B cell (primary cell): Measurements from ENCODE around the gene PGM5. TPM values are rescaled to one million over a fixed set of nuclear protein-coding genes. Genes with fewer than 3 reads are reported as not detected.

Source experiments
- ATAC-seq: fragments of 200-7000 bp; cut with Tn5 transposase; one replicate; pipeline ENCODE4 v1.10.0; 2021; ENCODE audit warnings: low read depth, mild to moderate bottlenecking, moderate number of reproducible peaks, moderate library complexity
- CTCF ChIA-PET: fragments of 350-600 bp; sonication (Branson Sonifier 250); formaldehyde crosslinking; loops from one replicate; lab custom pipeline; 2021; ENCODE audit warnings: antibody characterized with exemption, inconsistent platforms; lab: Charles Lee
- POLR2A ChIA-PET: fragments of 350-600 bp; sonication (Branson Sonifier 250); formaldehyde crosslinking; loops from one replicate; lab custom pipeline; 2021; ENCODE audit warnings: antibody characterized with exemption; lab: Charles Lee
- DNase-seq: peaks from one replicate; pipeline ENCODE4 v3.0.0; 2013
- H2AFZ ChIP-seq: 2 replicates; pipeline ENCODE4 v1.6.1; 2012; ENCODE audit warnings: mild to moderate bottlenecking, low read depth, low read length; ENCODE audit not compliant: insufficient read depth, poor library complexity, severe bottlenecking
- H3K27ac ChIP-seq, 2 donors: 1 replicate in 1 of 2; 2 replicates in 1 of 2; pipeline ENCODE4 v1.5.1; 2012 to 2013; ENCODE audit warnings: low read length in 2 of 2, mild to moderate bottlenecking in 2 of 2, moderate library complexity in 1 of 2
- H3K27me3 ChIP-seq, 4 experiments: fragments of 200-600 bp in 1 of 4; sonication (generic) in 1 of 4; replicated peaks in 1 of 4; 1 replicate in 2 of 4; 2 replicates in 2 of 4; pipeline versions ENCODE4 v1.6.1 to v1.7.0; 2013 to 2016; ENCODE audit warnings: low read length in 3 of 4, mild to moderate bottlenecking in 2 of 4, mixed read lengths in 1 of 4, moderate library complexity in 1 of 4; ENCODE audit not compliant: insufficient read depth in 4 of 4, control insufficient read depth in 3 of 4; ENCODE audit errors: control extremely low read depth in 1 of 4
- H3K36me3 ChIP-seq, 2 experiments: replicated peaks in 1 of 2; 1 replicate in 1 of 2; 2 replicates in 1 of 2; pipeline versions ENCODE4 v1.6.1 to v1.7.1; 2013; ENCODE audit warnings: low read length in 1 of 2; ENCODE audit not compliant: insufficient read depth in 2 of 2, control insufficient read depth in 1 of 2; ENCODE audit errors: control extremely low read depth in 1 of 2, extremely low read depth in 1 of 2
- H3K4me1 ChIP-seq, 2 donors: fragments of 200-600 bp in 1 of 2; sonication (generic) in 1 of 2; 1 replicate in 1 of 2; 2 replicates in 1 of 2; pipeline versions ENCODE4 v1.5.1 to v1.6.1; 2013 to 2017; ENCODE audit warnings: low read length in 2 of 2; ENCODE audit not compliant: control insufficient read depth in 2 of 2, insufficient read depth in 2 of 2
- H3K4me2 ChIP-seq: replicated peaks from 2 replicates; pipeline ENCODE3; 2012; ENCODE audit warnings: mild to moderate bottlenecking, low read depth, low read length; ENCODE audit not compliant: poor library complexity, severe bottlenecking
- H3K4me3 ChIP-seq, 5 experiments: fragments of 200-600 bp in 1 of 5; sonication (generic) in 1 of 5; 1 replicate in 3 of 5; 2 replicates in 2 of 5; pipeline versions ENCODE4 v1.5.1 to v1.7.0; 2011 to 2016; ENCODE audit warnings: low read length in 4 of 5, mild to moderate bottlenecking in 4 of 5, low read depth in 2 of 5, control low read depth in 1 of 5, moderate library complexity in 1 of 5; ENCODE audit not compliant: insufficient read depth in 1 of 5; ENCODE audit errors: control extremely low read depth in 1 of 5, extremely low read depth in 1 of 5
- H3K79me2 ChIP-seq: fragments of 200-600 bp; sonication (generic); one replicate; pipeline ENCODE4 v1.6.0; 2016; ENCODE audit warnings: low read length; ENCODE audit not compliant: control insufficient read depth, insufficient read depth
- H3K9ac ChIP-seq: fragments of 200-600 bp; sonication (generic); 2 replicates; pipeline ENCODE4 v1.6.1; 2017; ENCODE audit warnings: mild to moderate bottlenecking, low read length, moderate library complexity
- H3K9me3 ChIP-seq, 3 donors: one replicate each; pipeline versions ENCODE4 v1.6.1 to v1.7.1; 2013; ENCODE audit warnings: low read length in 2 of 3; ENCODE audit not compliant: control insufficient read depth in 2 of 3, insufficient read depth in 1 of 3; ENCODE audit errors: control extremely low read depth in 1 of 3
- H4K20me1 ChIP-seq: 2 replicates; pipeline ENCODE4 v1.6.0; 2012; ENCODE audit warnings: mild to moderate bottlenecking, low read length; ENCODE audit not compliant: insufficient read depth, control insufficient read depth, poor library complexity, severe bottlenecking
- H3K27ac Mint-ChIP-seq: one replicate; pipeline ENCODE4 v1.8.0; 2021; ENCODE audit warnings: mixed read lengths
- H3K27me3 Mint-ChIP-seq: one replicate; pipeline ENCODE4 v1.8.0; 2021; ENCODE audit warnings: mixed read lengths
- H3K4me1 Mint-ChIP-seq: one replicate; pipeline ENCODE4 v1.8.0; 2021; ENCODE audit warnings: mixed read lengths
- H3K4me3 Mint-ChIP-seq: one replicate; pipeline ENCODE4 v1.8.0; 2021; ENCODE audit warnings: mixed read lengths
- H3K9me3 Mint-ChIP-seq: one replicate; pipeline ENCODE4 v1.8.0; 2022; ENCODE audit warnings: mixed read lengths; ENCODE audit not compliant: insufficient read depth
- CTCF ChIP-seq: fragments of 200-600 bp; IDR thresholded peaks from one replicate; pipeline ENCODE4 v1.8.0; 2022; ENCODE audit warnings: antibody characterized with exemption, mild to moderate bottlenecking
- EZH2 ChIP-seq: IDR thresholded peaks from 2 replicates; pipeline ENCODE4 v1.6.1; 2012; ENCODE audit warnings: borderline replicate concordance, low read depth, mild to moderate bottlenecking, moderate library complexity, low read length; ENCODE audit not compliant: insufficient read depth, poor library complexity, severe bottlenecking
- WGBS: methylation state at CpG from one replicate; pipeline ENCODE4 v1.1.5; 2013; ENCODE audit warnings: missing lambda C conversion rate; ENCODE audit not compliant: insufficient coverage; 5-methylcytosine and 5-hydroxymethylcytosine counted together
- intact Hi-C: fragments of 100-400 bp; cut with micrococcal nuclease; formaldehyde crosslinking; loops from one replicate; pipeline ENCODE4 v1.10.0; 2022
- polyA plus RNA-seq: library from polyadenylated mRNA; depleted of rRNA; stranded (reverse); fragments of >200 nt; gene quantifications from 2 replicates; pipeline ENCODE4 v1.2.3, GENCODE V29; 2012
- total RNA-seq, 2 donors: library from RNA; stranded (reverse); fragments of 120-200 nt in 1 of 2; gene quantifications; 1 replicate in 1 of 2; 2 replicates in 1 of 2; pipeline versions ENCODE4 v1.2.3 to v1.2.4, GENCODE V29; 2013 to 2022

Gene PGM5
- total and polyA plus RNA-seq, 2 donors (not counting 1 experiment from before 2014, with no cell fraction given): not detected

- Histone ChIP-seq H3K36me3 (no peaks in the 10 kb centered on the region), H3K9me3 (peaks cover 0 to 9% (median under 1%) of the 10 kb centered on the region in 3 donors), H3K27ac (no peak overlapping the region), H4K20me1 (no peaks in the 10 kb centered on the region), H3K9ac (no peak overlapping the region), H3K27me3 (peaks cover 0 to 3% (median 0%) of the 10 kb centered on the region in 4 experiments), H3K4me3 (no peak overlapping the region), H2AFZ (no peak overlapping the region), H3K4me1 (no peaks in the 10 kb centered on the region), H3K79me2 (no peaks in the 10 kb centered on the region), H3K4me2 (no peak overlapping the region)
- intact Hi-C loops: no loop called here
- TF ChIP-seq CTCF (no peak), EZH2 (no peak)
- POLR2A ChIA-PET: no interaction called here
- Mint-ChIP-seq H3K4me1 (no peaks in the 10 kb centered on the region), H3K27ac (no peak overlapping the region), H3K27me3 (peaks cover 23% of the 10 kb centered on the region), H3K4me3 (no peak overlapping the region), H3K9me3 (peaks cover 5% of the 10 kb centered on the region)
- WGBS: 0% methylated on average over 3 of the region's 4 CpGs
- ATAC-seq (no peak), DNase-seq (no peak)
- CTCF ChIA-PET: no interaction called here
These were observed 165.7 kb downstream of the PGM5 start for GRCh38 chr9:68522131-68522530.

- H3K36me3 ChIP-seq: no peaks in the 10 kb centered on the region
- no peaks in the 10 kb centered on the region for H4K20me1 ChIP-seq
- peaks cover 0 to 2% (median 0%) of the 10 kb centered on the region in 4 experiments for H3K27me3 ChIP-seq
- DNase-seq (no peak), ATAC-seq (no peak)
- no peaks in the 10 kb centered on the region for H3K4me1 ChIP-seq
- peaks cover 0 to 7% (median 0%) of the 10 kb centered on the region in 3 donors for H3K9me3 ChIP-seq
- H3K9ac ChIP-seq: no peak overlapping the region
- no peak overlapping the region for H2AFZ ChIP-seq
- H3K27ac ChIP-seq: no peak overlapping the region
- POLR2A ChIA-PET: no interaction called here
- intact Hi-C loops: no loop called here
- peaks cover 19% of the 10 kb centered on the region for H3K27me3 Mint-ChIP-seq
- no peak overlapping the region for H3K4me3 ChIP-seq
- TF ChIP-seq EZH2 (no peak), CTCF (no peak)
- WGBS: 89% methylated on average over 3 of the region's 3 CpGs
- H3K79me2 ChIP-seq: no peaks in the 10 kb centered on the region
- H3K9me3 Mint-ChIP-seq: peaks cover 5% of the 10 kb centered on the region
- CTCF ChIA-PET: no interaction called here
- no peaks in the 10 kb centered on the region for H3K4me1 Mint-ChIP-seq
- no peak overlapping the region for H3K27ac Mint-ChIP-seq
- H3K4me2 ChIP-seq: no peak overlapping the region
- H3K4me3 Mint-ChIP-seq: no peak overlapping the region
These were observed 166.5 kb downstream of the PGM5 start for GRCh38 chr9:68522954-68523353.
